ENCODE data around the gene KLF9. TPM values are rescaled to one million over a fixed set of nuclear protein-coding genes. Genes with fewer than 3 reads are reported as not detected.

Gene KLF9
- total RNA-seq, 1 experiment from 2014 or later: 1.0 TPM

GRCh38 chr9:70389188-70389587, 25.3 kb downstream of the KLF9 start:
- Mint-ChIP-seq H3K36me3 (no peaks in the 10 kb centered on the region), H3K4me1 (peaks cover 14% of the 10 kb centered on the region), H3K27ac (no peak overlapping the region), H3K9me3 (no peaks in the 10 kb centered on the region), H3K4me3 (no peak overlapping the region), H3K27me3 (ENCODE audit: low read depth) (no peaks in the 10 kb centered on the region; the same call in 1 of the 2 replicates)
- ChIA-PET POLR2A (no interaction called here), CTCF (interaction anchor here (3.2 kb wide), 1 partner anchor 213 kb away, joined by 9 read pairs; no protein-coding TSS in a partner anchor)
- DNase-seq (ENCODE audit: low spot score): no peak
- TF ChIP-seq JAZF1 (CRISPR knock-in tag; IDR thresholded peaks at IDR 0.05): no peak
- TF ChIP-seq JUN (CRISPR knock-in tag; IDR thresholded peaks at IDR 0.05): no peak
- no peak for TF ChIP-seq STAT6 (CRISPR knock-in tag; conservative IDR thresholded peaks at IDR 0.05; ENCODE audit: low read depth)
- TF ChIP-seq HMGXB4 (CRISPR knock-in tag; IDR thresholded peaks at IDR 0.05): no peak
- no peak for TF ChIP-seq SOX15 (CRISPR knock-in tag; IDR thresholded peaks at IDR 0.05)
- no peak for TF ChIP-seq RELA (CRISPR knock-in tag; IDR thresholded peaks at IDR 0.05; ENCODE audit: borderline replicate concordance)
- no peak for TF ChIP-seq CDX4 (CRISPR knock-in tag; IDR thresholded peaks at IDR 0.05; ENCODE audit: borderline replicate concordance)
- TF ChIP-seq FOXJ3 (CRISPR knock-in tag; IDR thresholded peaks at IDR 0.05; ENCODE audit: borderline replicate concordance): no peak
- TF ChIP-seq GABPB1 (CRISPR knock-in tag; IDR thresholded peaks at IDR 0.05): no peak
- TF ChIP-seq NFE2L1 (CRISPR knock-in tag; IDR thresholded peaks at IDR 0.05): no peak
- TF ChIP-seq NR2C2 (CRISPR knock-in tag; IDR thresholded peaks at IDR 0.05): no peak
- TF ChIP-seq ZNF416 (CRISPR knock-in tag; IDR thresholded peaks at IDR 0.05): no peak
- TF ChIP-seq NR3C1 (CRISPR knock-in tag; conservative IDR thresholded peaks at IDR 0.05; ENCODE audit: low read depth): no peak
- no peak for TF ChIP-seq KAT7 (CRISPR knock-in tag; IDR thresholded peaks at IDR 0.05; ENCODE audit: borderline replicate concordance)
- no peak for TF ChIP-seq MYBL2 (CRISPR knock-in tag; IDR thresholded peaks at IDR 0.05)
- no peak for TF ChIP-seq ZNF512 (CRISPR knock-in tag; IDR thresholded peaks at IDR 0.05; ENCODE audit: borderline replicate concordance)
- TF ChIP-seq ZNF281 (CRISPR knock-in tag; IDR thresholded peaks at IDR 0.05): no peak
- TF ChIP-seq SP1 (CRISPR knock-in tag; conservative IDR thresholded peaks at IDR 0.05): no peak
- TF ChIP-seq FOXK1 (CRISPR knock-in tag; IDR thresholded peaks at IDR 0.05): no peak
- TF ChIP-seq MXD4 (CRISPR knock-in tag; IDR thresholded peaks at IDR 0.05; ENCODE audit: borderline replicate concordance): no peak
- no peak for ATAC-seq

Data from WTC11 (cell line).